Measurements from ENCODE around the gene MRPS6. TPM values are rescaled to one million over a fixed set of nuclear protein-coding genes. Genes with fewer than 3 reads are reported as not detected.

Gene MRPS6
- total RNA-seq, 4 donors from 2014 or later = 33.1 to 63.7 (median 39.3) TPM

- Histone ChIP-seq H3K27ac (no peak overlapping the region), H3K4me3 (no peak overlapping the region), H3K27me3 (no peaks in the 10 kb centered on the region), H3K4me1 (peaks cover 6 to 84% (median 8%) of the 10 kb centered on the region in 3 donors), H3K9me3 (no peaks in the 10 kb centered on the region), H3K36me3 (no peaks in the 10 kb centered on the region)
- no peak for ATAC-seq
- TF ChIP-seq CTCF (IDR thresholded peaks at IDR 0.05) (no peak), POLR2AphosphoS5 (IDR thresholded peaks at IDR 0.05) (no peak), POLR2A (IDR thresholded peaks at IDR 0.05) (no peak), EP300 (IDR thresholded peaks at IDR 0.05) (no peak)
- 82 to 100% methylated on average over 1 of the region's 1 CpG for WGBS, 2 donors (ENCODE audit: low coverage in 1 of 2)
Observed at GRCh38 chr21:34077888-34078287, 4.5 kb downstream of the MRPS6 start.

GRCh38 chr21:34078915-34079314 is 5.5 kb downstream of the MRPS6 start:
- no peak overlapping the region for H3K4me3 ChIP-seq
- TF ChIP-seq CTCF (IDR thresholded peaks at IDR 0.05) (no peak), EP300 (IDR thresholded peaks at IDR 0.05) (no peak), POLR2A (IDR thresholded peaks at IDR 0.05) (no peak), POLR2AphosphoS5 (IDR thresholded peaks at IDR 0.05) (no peak)
- H3K9me3 ChIP-seq = no peaks in the 10 kb centered on the region
- no peak overlapping the region for H3K27ac ChIP-seq
- H3K36me3 ChIP-seq = no peaks in the 10 kb centered on the region
- H3K4me1 ChIP-seq = peaks cover 6 to 87% (median 8%) of the 10 kb centered on the region in 3 donors
- H3K27me3 ChIP-seq = no peaks in the 10 kb centered on the region
- 43% methylated on average over 2 of the region's 2 CpGs for WGBS, 2 donors (ENCODE audit: low coverage in 1 of 2)
- ATAC-seq = no peak

- WGBS, 2 donors (ENCODE audit: low coverage in 1 of 2) = 94 to 99% methylated on average over 5 of the region's 5 CpGs
- Histone ChIP-seq H3K27ac (no peak overlapping the region), H3K36me3 (no peaks in the 10 kb centered on the region), H3K4me1 (peaks cover under 1 to 78% (median 8%) of the 10 kb centered on the region in 3 donors), H3K9me3 (no peaks in the 10 kb centered on the region), H3K27me3 (no peaks in the 10 kb centered on the region), H3K4me3 (no peak overlapping the region)
- TF ChIP-seq CTCF (IDR thresholded peaks at IDR 0.05) (no peak), POLR2AphosphoS5 (IDR thresholded peaks at IDR 0.05) (no peak), POLR2A (IDR thresholded peaks at IDR 0.05) (no peak), EP300 (IDR thresholded peaks at IDR 0.05) (no peak)
- no peak for ATAC-seq
Observed at GRCh38 chr21:34080710-34081109, 7.3 kb downstream of the MRPS6 start.

- Histone ChIP-seq H3K9me3 (no peaks in the 10 kb centered on the region), H3K4me3 (no peak overlapping the region), H3K36me3 (no peaks in the 10 kb centered on the region), H3K27me3 (no peaks in the 10 kb centered on the region), H3K4me1 (peaks cover 0 to 77% (median 8%) of the 10 kb centered on the region in 3 donors), H3K27ac (no peak overlapping the region)
- TF ChIP-seq CTCF (IDR thresholded peaks at IDR 0.05) = no peak
- no peak for TF ChIP-seq POLR2AphosphoS5 (IDR thresholded peaks at IDR 0.05)
- ATAC-seq = no peak
- 87 to 93% methylated on average over 4 of the region's 4 CpGs for WGBS, 2 donors (ENCODE audit: low coverage in 1 of 2)
Observed at GRCh38 chr21:34082769-34083168, 9.4 kb downstream of the MRPS6 start.

- 79 to 87% methylated on average over 3 of the region's 3 CpGs for WGBS, 2 donors (ENCODE audit: low coverage in 1 of 2)
- H3K4me1 ChIP-seq = peaks cover 0 to 74% (median 2%) of the 10 kb centered on the region in 3 donors
Observed at GRCh38 chr21:34083357-34083756, 10.0 kb downstream of the MRPS6 start.

More at GRCh38 chr21:34083357-34083756, 10.0 kb downstream of the MRPS6 start:
- no peaks in the 10 kb centered on the region for H3K36me3 ChIP-seq
- no peak for ATAC-seq
- no peaks in the 10 kb centered on the region for H3K27me3 ChIP-seq
- no peak overlapping the region for H3K27ac ChIP-seq
- TF ChIP-seq CTCF (IDR thresholded peaks at IDR 0.05) (no peak), POLR2AphosphoS5 (IDR thresholded peaks at IDR 0.05) (no peak), POLR2A (IDR thresholded peaks at IDR 0.05) (no peak), EP300 (IDR thresholded peaks at IDR 0.05) (no peak)
- H3K9me3 ChIP-seq = no peaks in the 10 kb centered on the region
- no peak overlapping the region for H3K4me3 ChIP-seq
